Large intestine (tissue), 3 donors: ENCODE measurements around the gene SSR2. TPM values are rescaled to one million over a fixed set of nuclear protein-coding genes. Genes with fewer than 3 reads are reported as not detected.

Source experiments
- DNase-seq, 2 donors: peaks; one replicate each; pipeline versions ENCODE4 v3.0.0 to v3.0.0-alpha.2; 2013
- H3K27ac ChIP-seq: one replicate; pipeline ENCODE4 v1.5.1; 2013; ENCODE audit warnings: low read length
- H3K27me3 ChIP-seq: 2 replicates; pipeline ENCODE4 v1.6.1; 2013; ENCODE audit warnings: low read length; ENCODE audit not compliant: control insufficient read depth, insufficient read depth
- H3K36me3 ChIP-seq: 2 replicates; pipeline ENCODE4 v1.6.1; 2013; ENCODE audit warnings: low read length; ENCODE audit not compliant: control insufficient read depth, insufficient read depth
- H3K4me1 ChIP-seq: one replicate; pipeline ENCODE4 v1.6.1; 2013; ENCODE audit warnings: low read length; ENCODE audit not compliant: control insufficient read depth, insufficient read depth
- H3K4me3 ChIP-seq: one replicate; pipeline ENCODE4 v1.5.1; 2013; ENCODE audit warnings: low read length
- H3K9me3 ChIP-seq: one replicate; pipeline ENCODE4 v1.6.1; 2013; ENCODE audit warnings: mild to moderate bottlenecking, low read depth, low read length, moderate library complexity; ENCODE audit not compliant: control insufficient read depth
- WGBS: methylation state at CpG from one replicate; pipeline ENCODE4 v1.1.5; 2013; ENCODE audit warnings: low lambda C conversion rate; ENCODE audit not compliant: insufficient coverage; 5-methylcytosine and 5-hydroxymethylcytosine counted together
- polyA plus RNA-seq: library from polyadenylated mRNA; unstranded; fragments of 120-200 nt; gene quantifications from one replicate; pipeline ENCODE4 v1.2.1, GENCODE V29; 2013

SSR2 gene
- polyA plus RNA-seq, 1 donor: 281 TPM

DNA sequence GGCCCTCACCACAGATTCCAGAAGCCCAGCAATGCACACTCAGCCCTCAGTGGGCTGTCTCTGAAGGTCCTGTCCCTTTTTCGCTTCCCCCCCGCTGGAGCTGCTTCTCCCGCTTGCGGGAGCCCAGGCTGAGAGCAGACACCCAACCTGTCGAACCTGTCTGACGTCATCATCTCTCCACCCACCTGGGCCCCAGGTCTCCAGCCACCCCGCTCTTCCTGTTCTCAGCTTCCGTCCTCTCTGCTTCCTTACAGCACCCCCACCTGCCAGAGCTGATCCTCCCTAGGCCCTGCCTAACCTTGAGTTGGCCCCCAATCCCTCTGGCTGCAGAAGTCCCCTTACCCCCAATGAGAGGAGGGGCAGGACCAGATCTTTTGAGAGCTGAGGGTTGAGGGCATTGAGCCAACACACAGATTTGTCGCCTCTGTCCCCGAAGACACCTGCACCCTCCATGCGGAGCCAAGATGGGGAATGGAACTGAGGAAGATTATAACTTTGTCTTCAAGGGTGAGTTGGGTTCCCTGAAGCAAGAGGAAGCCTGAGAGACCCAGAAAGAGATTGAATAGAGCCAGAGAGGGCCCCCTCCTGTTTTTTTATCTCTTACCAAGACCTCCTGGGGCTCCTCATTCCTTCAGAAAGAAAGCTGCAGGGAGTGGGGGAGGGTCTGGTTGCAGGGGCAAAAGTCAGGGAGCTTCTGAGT, 40.3 kb upstream of the SSR2 start, which contains the start of gene RAB25:
Gene RAB25, plus strand, starts transcription at position 224 of the 700 bp plus-strand sequence. Its CDS starts 241 bp downstream, at position 465.
- no peaks in the 10 kb centered on the region for H3K27me3 ChIP-seq
- H3K4me3 ChIP-seq: peak within 1 kb of the TSS; percentile 70
- H3K4me1 ChIP-seq: peaks cover 4% of the 10 kb centered on the region
- no CpG with 5 or more reads among the region's 11 CpGs for WGBS
- H3K27ac ChIP-seq: peak within 1 kb of the TSS; percentile 82
- peaks cover 25% of the 10 kb centered on the region for H3K36me3 ChIP-seq
- DNase-seq: peak; percentile 90 to 96
- H3K9me3 ChIP-seq: no peaks in the 10 kb centered on the region

DNA sequence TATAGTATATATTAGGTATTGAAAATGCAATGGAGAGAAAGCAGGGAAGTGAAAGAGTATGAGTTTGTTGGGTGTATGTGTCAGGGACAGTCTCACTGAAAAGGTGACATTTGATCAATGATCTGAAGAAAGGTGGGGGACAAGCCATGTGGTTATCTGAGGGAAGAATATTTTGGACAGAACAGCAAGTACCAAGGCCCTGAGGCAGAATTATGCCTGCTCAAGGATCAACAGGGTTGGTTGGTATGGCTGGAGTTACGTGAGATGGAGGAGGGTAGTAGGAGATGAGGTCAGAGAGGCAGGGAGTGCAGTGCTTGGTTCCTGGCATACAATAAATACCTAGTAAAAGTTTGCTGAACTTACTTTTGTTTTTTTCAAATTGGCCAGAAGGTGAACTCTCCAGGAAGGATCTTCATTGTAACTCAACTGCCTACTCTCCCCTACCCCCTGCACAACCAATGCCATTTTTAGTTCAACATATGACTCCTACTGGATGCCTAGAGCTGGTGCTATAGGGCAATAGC, 35.6 kb upstream of the SSR2 start:
- H3K4me3 ChIP-seq: no peak overlapping the region
- DNase-seq: no peak

DNA sequence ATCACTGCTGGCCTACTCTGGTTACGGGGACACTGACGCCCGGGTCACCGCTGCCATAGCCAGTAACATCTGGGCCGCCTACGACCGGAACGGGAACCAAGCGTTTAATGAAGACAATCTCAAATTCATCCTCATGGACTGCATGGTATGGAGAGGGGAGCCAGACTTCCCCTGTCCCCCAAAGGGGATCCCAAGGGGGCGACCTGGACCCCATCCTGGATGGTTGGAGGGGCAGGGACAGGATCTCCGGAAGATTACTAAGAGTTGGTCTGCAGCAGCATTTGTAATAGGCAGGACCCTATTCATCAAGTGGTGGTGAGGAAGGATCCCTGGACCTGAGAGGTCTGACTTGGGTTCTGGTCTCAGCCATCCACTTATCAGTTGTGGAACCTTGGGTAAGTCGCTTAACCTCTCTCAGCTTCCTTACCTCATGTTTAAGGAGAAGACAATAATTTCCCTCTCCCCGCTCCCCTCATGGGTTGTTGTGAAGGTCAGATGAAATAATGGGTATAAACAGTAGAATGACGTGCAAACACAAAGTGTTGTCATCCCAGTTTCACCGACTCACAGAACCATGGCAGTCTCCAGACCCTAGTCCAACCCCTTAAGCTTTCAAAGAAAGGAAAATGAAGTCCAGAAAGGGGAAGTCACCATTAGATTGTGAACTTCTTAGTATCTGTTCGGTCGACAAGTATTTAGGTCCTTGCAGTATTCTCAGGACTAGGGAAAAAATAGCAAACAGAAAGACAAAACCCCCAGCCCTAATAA, 34.7 kb upstream of the SSR2 start:
- no CpG with 5 or more reads among the region's 17 CpGs for WGBS
- no peak for DNase-seq
- Histone ChIP-seq H3K27ac (peak overlapping the region; percentile 98), H3K9me3 (no peaks in the 10 kb centered on the region), H3K27me3 (no peaks in the 10 kb centered on the region), H3K4me3 (peak overlapping the region; percentile 93), H3K36me3 (peaks cover 18% of the 10 kb centered on the region), H3K4me1 (peaks cover 15% of the 10 kb centered on the region)

More for the DNA sequence above, 35.6 kb upstream of the SSR2 start:
- peaks cover 13% of the 10 kb centered on the region for H3K36me3 ChIP-seq
- WGBS: no CpG with 5 or more reads among the region's 1 CpG
- peaks cover 15% of the 10 kb centered on the region for H3K4me1 ChIP-seq
- no peaks in the 10 kb centered on the region for H3K27me3 ChIP-seq
- H3K27ac ChIP-seq: no peak overlapping the region
- H3K9me3 ChIP-seq: no peaks in the 10 kb centered on the region

GRCh38 chr1:156054500-156055280, 33.9 kb upstream of the SSR2 start, which contains the start of gene LAMTOR2:
Gene LAMTOR2, plus strand, starts transcription at chr1:156054782. Its CDS starts 108 bp downstream, at chr1:156054890.
- H3K4me1 ChIP-seq: peaks cover 15% of the 10 kb centered on the region
- DNase-seq: peak; percentile 97 to 99
- WGBS: no CpG with 5 or more reads among the region's 53 CpGs
- peak within 1 kb of the TSS; percentile 98 for H3K27ac ChIP-seq
- no peaks in the 10 kb centered on the region for H3K27me3 ChIP-seq
- peaks cover 26% of the 10 kb centered on the region for H3K36me3 ChIP-seq
- no peaks in the 10 kb centered on the region for H3K9me3 ChIP-seq
- H3K4me3 ChIP-seq: peak within 1 kb of the TSS; percentile 93

DNA sequence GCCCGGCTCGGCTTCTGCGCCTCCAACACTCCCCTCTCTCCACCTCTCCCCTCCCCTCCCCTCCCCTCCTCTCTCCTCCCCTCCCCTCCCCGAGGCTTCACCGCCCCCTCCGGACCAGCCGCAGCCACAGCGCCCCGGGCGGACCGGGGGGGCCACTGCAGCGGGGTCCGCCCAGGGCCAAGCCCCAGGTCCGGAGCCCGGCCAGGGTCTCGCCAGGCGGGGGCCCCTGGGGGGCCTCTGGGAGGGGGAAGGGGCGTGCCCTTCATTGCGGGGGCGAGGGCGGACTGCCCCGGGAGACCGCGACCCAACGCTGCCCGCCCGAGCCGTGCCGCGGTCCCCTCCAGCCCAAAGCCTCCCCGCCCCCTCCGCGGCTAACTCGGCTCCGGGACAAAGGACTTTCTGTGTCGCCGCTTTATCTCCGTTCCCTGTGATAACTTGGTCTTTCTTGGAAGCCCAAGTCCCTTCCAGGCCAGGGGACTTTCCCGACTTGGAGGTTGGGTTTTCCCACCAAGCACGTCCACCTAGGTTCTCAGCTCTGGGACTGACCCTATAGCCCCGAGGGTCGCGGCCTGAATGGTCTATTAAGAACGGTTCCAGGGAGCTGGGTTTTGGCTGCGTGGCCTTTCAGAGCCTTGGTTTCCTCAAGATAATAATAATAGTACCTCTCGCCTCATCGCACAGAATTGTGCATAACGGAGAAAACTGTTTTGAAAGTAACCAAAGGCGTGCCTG, 33.2 kb upstream of the SSR2 start, which contains the start of gene UBQLN4:
Gene UBQLN4, minus strand, starts transcription at position 31 of the 732 bp plus-strand sequence. CDS start 97 bp downstream, outside the sequence.
- WGBS: no CpG with 5 or more reads among the region's 49 CpGs
- DNase-seq: peak; percentile 81 to 91
- Histone ChIP-seq H3K9me3 (no peaks in the 10 kb centered on the region), H3K36me3 (peaks cover 34% of the 10 kb centered on the region), H3K4me1 (peaks cover 15% of the 10 kb centered on the region), H3K27me3 (no peaks in the 10 kb centered on the region), H3K4me3 (peak within 1 kb of the TSS; percentile 94), H3K27ac (peak within 1 kb of the TSS; percentile 98)

DNA sequence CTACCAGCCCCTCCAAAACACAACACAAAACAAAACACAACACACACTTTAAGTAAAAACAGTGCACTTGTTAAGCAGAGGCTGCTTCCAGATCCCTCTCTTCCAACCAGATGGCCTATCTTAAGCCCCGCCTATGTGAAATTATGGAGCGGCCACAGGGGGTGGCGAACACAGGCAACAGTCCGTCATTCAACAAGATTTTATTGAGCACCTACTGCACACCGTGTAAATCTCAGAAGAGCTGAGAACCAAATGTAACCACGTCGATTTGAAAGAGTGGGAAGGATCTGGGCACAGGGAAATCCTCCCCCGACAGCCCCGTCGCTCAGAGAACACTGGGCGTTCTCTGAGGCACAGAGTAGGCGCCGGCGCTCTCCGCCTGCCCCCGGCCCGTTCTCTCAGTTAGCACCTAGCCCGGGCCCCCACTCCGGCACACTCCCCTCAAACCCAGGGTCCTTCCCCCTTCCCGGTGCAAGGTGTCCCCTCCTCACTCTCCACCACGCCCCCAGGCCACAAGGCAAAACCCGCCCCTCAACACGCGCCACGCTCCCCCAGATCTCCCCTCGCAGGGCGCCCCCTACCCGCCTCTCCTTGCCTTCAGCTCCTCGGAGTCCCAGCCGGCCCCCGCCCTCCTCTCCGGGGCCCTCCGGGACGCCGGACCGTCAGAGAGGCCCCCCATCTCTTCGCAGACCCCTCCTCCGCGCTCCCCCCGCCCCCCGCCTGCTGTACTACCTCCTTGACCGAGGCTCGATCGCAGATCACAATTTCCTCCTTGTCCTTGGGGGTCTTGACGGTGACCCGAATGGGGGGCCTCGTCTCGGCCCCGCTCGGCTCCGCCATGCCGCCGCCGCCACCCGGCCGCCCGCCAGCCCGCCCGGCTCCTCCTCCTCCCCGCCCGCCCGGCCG, 32.4 kb upstream of the SSR2 start:
- Histone ChIP-seq H3K9me3 (no peaks in the 10 kb centered on the region), H3K36me3 (peaks cover 32% of the 10 kb centered on the region), H3K4me3 (peak overlapping the region; percentile 94), H3K27me3 (no peaks in the 10 kb centered on the region), H3K4me1 (peaks cover 15% of the 10 kb centered on the region), H3K27ac (peak overlapping the region; percentile 50)
- no CpG with 5 or more reads among the region's 63 CpGs for WGBS
- peak; percentile 43 to 62 for DNase-seq

- no peak for DNase-seq
- H3K36me3 ChIP-seq: peaks cover 29% of the 10 kb centered on the region
- H3K4me1 ChIP-seq: peaks cover 15% of the 10 kb centered on the region
- no peak overlapping the region for H3K4me3 ChIP-seq
- no peaks in the 10 kb centered on the region for H3K9me3 ChIP-seq
- WGBS: no CpG with 5 or more reads among the region's 7 CpGs
- no peaks in the 10 kb centered on the region for H3K27me3 ChIP-seq
- no peak overlapping the region for H3K27ac ChIP-seq
These were observed 30.4 kb upstream of the SSR2 start for GRCh38 chr1:156051011-156051725.

- 100% methylated on average over 1 of the region's 4 CpGs for WGBS
- peaks cover 29% of the 10 kb centered on the region for H3K36me3 ChIP-seq
These were observed 29.6 kb upstream of the SSR2 start for GRCh38 chr1:156050376-156050775.

More at GRCh38 chr1:156050376-156050775, 29.6 kb upstream of the SSR2 start:
- Histone ChIP-seq H3K27me3 (no peaks in the 10 kb centered on the region), H3K4me3 (no peak overlapping the region), H3K4me1 (peaks cover 8% of the 10 kb centered on the region), H3K27ac (no peak overlapping the region), H3K9me3 (no peaks in the 10 kb centered on the region)
- DNase-seq: no peak
